ENCODE measurements around the gene TCEA3.

DNA sequence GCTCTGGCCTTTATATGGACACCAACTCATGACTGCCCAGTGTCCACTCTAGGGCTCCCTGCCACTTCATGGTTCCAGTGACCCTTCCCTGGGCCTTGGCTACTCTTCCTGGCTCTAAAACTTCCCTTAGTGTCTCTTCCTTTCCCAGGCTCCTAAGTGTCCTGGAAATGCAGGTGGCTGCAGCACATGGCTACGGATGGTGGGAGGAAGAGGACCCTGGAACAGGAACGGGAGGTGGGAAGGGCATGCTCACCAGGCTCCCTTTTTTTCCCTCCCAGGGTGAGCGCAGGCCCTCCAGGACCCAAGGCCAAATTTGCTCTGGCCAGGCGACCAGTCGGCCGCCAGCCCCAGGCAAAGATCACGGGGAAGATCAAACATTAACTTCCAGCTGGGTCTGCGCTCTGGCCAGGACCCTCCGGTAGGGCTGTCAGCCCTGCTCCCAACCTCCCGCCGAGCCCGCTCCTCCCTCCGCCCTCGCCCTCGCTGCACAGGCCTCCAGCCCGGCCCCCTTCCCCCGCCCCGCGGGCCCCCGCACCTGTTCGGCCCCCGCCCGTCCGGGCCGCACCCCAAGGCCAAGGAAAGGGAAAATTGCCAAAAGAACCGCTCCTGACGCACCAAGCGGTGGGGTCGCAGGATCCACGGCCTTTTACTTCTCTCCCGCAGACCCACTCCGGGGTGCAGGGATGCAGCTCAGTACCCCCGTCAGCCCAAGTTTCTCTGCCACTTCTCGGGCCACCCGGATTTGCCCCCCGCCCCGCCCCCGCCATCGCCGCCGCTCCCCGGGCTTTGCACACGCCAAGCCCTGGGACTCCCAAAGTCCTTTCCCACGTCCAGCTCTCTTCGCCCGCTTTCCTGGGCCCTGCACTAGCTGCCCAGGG is 894 bp downstream of the TCEA3 start:
- TF ChIP-seq, protein P1, sequence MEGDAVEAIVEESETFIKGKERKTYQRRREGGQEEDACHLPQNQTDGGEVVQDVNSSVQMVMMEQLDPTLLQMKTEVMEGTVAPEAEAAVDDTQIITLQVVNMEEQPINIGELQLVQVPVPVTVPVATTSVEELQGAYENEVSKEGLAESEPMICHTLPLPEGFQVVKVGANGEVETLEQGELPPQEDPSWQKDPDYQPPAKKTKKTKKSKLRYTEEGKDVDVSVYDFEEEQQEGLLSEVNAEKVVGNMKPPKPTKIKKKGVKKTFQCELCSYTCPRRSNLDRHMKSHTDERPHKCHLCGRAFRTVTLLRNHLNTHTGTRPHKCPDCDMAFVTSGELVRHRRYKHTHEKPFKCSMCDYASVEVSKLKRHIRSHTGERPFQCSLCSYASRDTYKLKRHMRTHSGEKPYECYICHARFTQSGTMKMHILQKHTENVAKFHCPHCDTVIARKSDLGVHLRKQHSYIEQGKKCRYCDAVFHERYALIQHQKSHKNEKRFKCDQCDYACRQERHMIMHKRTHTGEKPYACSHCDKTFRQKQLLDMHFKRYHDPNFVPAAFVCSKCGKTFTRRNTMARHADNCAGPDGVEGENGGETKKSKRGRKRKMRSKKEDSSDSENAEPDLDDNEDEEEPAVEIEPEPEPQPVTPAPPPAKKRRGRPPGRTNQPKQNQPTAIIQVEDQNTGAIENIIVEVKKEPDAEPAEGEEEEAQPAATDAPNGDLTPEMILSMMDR (IDR thresholded peaks at IDR 0.05), result no peak
- no peak for TF ChIP-seq POLR2A (IDR thresholded peaks at IDR 0.05)
- TF ChIP-seq POLR2AphosphoS5 (IDR thresholded peaks at IDR 0.05), result no peak

All from suprapubic skin (tissue), 4 donors.